Esophagus squamous epithelium (tissue), 5 donors: ENCODE results near the gene TTC21B. TPM values are rescaled to one million over a fixed set of nuclear protein-coding genes. Genes with fewer than 3 reads are reported as not detected.
A peak's percentile ranks its signal among the peaks of the same experiment; 100 is the strongest.

Source experiments
- DNase-seq: peaks from one replicate; lab custom pipeline; 2025; lab: John Stamatoyannopoulos, UW
- H3K27ac ChIP-seq, 4 donors: fragments of 200-600 bp; sonication (generic); one replicate each; pipeline ENCODE4 v1.5.1; 2016 to 2019; ENCODE audit warnings: mild to moderate bottlenecking in 1 of 4
- H3K27me3 ChIP-seq, 4 donors: fragments of 200-600 bp; sonication (generic); 1 replicate in 3 of 4; 2 replicates in 1 of 4; pipeline versions ENCODE4 v1.5.1 to v1.6.0; 2017 to 2021; ENCODE audit warnings: antibody characterized with exemption in 1 of 4
- H3K36me3 ChIP-seq, 3 donors: fragments of 200-600 bp; sonication (generic); one replicate each; pipeline ENCODE4 v1.5.1; 2016 to 2019
- H3K4me1 ChIP-seq, 3 donors: fragments of 200-600 bp; sonication (generic); one replicate each; pipeline ENCODE4 v1.5.1; 2017 to 2019
- H3K4me3 ChIP-seq, 4 donors: fragments of 200-600 bp; sonication (generic); 1 replicate in 3 of 4; 2 replicates in 1 of 4; pipeline ENCODE4 v1.5.1; 2016 to 2019; ENCODE audit warnings: mild to moderate bottlenecking in 2 of 4, moderate library complexity in 1 of 4
- H3K9me3 ChIP-seq, 3 donors: fragments of 200-600 bp; sonication (generic); one replicate each; pipeline ENCODE4 v1.5.1; 2016 to 2019
- CTCF ChIP-seq, 6 experiments: fragments of 450-650 bp in 4 of 6; fragments of 200-600 bp in 2 of 6; sonication (generic) in 2 of 6; IDR thresholded peaks; one replicate each; pipeline ENCODE4 v1.5.1; 2016 to 2019; ENCODE audit warnings: antibody characterized with exemption in 6 of 6, mild to moderate bottlenecking in 4 of 6, moderate library complexity in 4 of 6
- POLR2A ChIP-seq, 4 donors: fragments of 450-650 bp; IDR thresholded peaks; one replicate each; pipeline ENCODE4 v1.6.1; 2017; ENCODE audit warnings: antibody characterized with exemption in 4 of 4, mild to moderate bottlenecking in 4 of 4, moderate library complexity in 3 of 4
- WGBS, 2 donors: methylation state at CpG; one replicate each; pipeline ENCODE4 v1.1.5; 2018; 5-methylcytosine and 5-hydroxymethylcytosine counted together
- intact Hi-C: fragments of 100-400 bp; cut with DNase I; formaldehyde crosslinking; loops from one replicate; pipeline ENCODE4 v1.15.0; 2022
- total RNA-seq, 4 donors: library from RNA; depleted of rRNA; stranded (reverse); fragments of >200 nt; gene quantifications; one replicate each; pipeline ENCODE4 v1.1.0, GENCODE V29; 2016
- donor health status: DM: yes; HTN: yes; CAD: no.

The TTC21B gene
- total RNA-seq, 4 donors from 2014 or later = 4.3 to 22.3 (median 10.8) TPM

DNA sequence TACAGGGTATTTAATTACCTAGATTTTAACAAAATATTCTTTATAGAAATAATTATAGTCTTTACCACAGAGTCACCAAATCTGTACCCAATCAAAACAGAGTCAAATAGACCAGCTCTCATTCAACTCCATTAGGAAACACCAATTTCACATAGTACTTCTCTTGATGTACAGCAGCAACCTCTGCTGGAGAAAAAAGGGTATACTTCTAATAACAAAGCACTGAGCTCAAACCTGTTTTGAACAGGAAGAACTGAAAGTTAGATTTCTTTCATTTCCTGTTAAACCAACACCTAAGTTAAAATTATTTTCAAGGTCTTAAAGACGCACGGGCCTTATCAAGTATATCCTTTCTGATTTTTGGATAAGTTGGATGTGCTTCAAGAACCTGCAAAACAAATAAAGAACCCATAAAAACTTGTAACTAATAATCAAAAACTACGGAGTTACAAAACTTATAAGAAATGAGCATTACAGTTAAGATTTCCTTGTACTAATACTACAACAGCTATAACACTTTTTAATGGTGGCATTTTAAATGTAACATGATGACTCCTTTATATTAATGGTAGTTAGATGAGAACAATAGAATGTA, 79.0 kb downstream of the TTC21B start:
- Histone ChIP-seq H3K27me3 (no peaks in the 10 kb centered on the region), H3K27ac (no peak overlapping the region), H3K36me3 (peaks cover 0 to 34% (median 0%) of the 10 kb centered on the region in 3 donors), H3K4me1 (peaks cover 0 to 6% (median 0%) of the 10 kb centered on the region in 3 donors), H3K4me3 (no peak overlapping the region), H3K9me3 (no peaks in the 10 kb centered on the region)
- DNase-seq = no peak
- intact Hi-C loops = loop anchor here (10.0 kb wide), 1 partner anchor 470 kb away; no protein-coding TSS in a partner anchor
- TF ChIP-seq CTCF (IDR thresholded peaks at IDR 0.05) (peak; percentile 44 to 84 (median 68)), POLR2A (IDR thresholded peaks at IDR 0.05) (no peak)
- 41 to 44% methylated on average over 3 of the region's 3 CpGs for WGBS, 2 donors

DNA sequence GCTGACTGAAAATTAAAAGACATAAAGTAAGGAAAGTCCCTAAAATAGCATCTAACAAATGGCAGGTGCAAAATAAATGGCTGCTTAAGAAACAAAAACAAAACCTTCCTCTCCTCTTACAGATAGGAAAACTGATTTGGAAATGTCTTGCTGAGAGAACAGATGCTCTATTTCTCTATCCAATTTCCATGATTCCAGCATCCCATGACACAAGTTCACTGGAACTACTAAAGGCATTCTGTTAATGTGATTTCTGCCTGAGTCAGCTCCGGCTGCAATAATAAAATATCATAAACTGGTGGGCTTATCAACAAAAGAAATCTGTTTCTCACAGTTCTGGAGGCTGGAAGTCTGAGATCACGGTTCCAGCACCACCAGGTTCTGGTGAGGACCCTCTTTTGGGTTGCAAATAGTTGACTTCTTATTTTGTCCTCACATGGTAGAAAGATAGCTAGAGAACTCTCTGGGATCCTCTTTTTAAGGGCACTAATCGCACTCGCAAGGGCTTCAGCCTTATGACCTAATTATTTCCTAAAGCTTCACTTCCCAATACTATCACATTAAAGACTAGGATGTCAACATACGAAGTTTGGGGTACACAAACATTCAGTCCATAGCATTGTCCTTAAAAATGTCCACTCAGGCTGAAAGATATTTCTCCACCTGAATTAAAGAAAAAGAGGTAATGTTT, 81.3 kb downstream of the TTC21B start:
- Histone ChIP-seq H3K4me3 (no peak overlapping the region), H3K4me1 (no peaks in the 10 kb centered on the region), H3K27ac (no peak overlapping the region), H3K9me3 (no peaks in the 10 kb centered on the region), H3K27me3 (no peaks in the 10 kb centered on the region), H3K36me3 (peaks cover 0 to 27% (median 0%) of the 10 kb centered on the region in 3 donors)
- intact Hi-C loops = loop anchor here (10.0 kb wide), 1 partner anchor 467 kb away; no protein-coding TSS in a partner anchor
- 93% methylated on average over 5 of the region's 5 CpGs for WGBS, 2 donors
- no peak for TF ChIP-seq CTCF (IDR thresholded peaks at IDR 0.05)
- no peak for TF ChIP-seq POLR2A (IDR thresholded peaks at IDR 0.05)
- DNase-seq = no peak

DNA sequence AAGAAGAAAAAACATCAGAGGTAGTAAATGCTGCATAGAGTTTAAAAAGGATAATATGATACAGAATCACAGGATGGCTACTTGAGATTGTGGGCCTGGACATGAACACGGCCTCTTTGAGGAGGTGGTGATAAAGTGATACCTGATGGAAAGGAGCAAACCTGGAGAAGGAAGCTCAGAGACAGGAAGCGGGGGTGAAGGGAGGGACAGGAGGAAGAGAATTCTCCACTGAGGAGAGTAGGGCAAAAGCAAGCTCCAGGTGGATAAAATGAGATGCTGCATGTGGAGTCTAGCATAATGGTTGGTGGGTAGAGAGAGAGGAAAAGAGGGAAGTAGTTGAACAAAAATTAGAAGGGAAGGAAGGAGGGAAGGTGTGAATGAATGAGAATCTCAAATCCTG, 82.6 kb downstream of the TTC21B start:
- H3K4me1 ChIP-seq = no peaks in the 10 kb centered on the region
- peaks cover 0 to 22% (median 0%) of the 10 kb centered on the region in 3 donors for H3K36me3 ChIP-seq
- no peaks in the 10 kb centered on the region for H3K9me3 ChIP-seq
- H3K4me3 ChIP-seq = no peak overlapping the region
- 93 to 97% methylated on average over 2 of the region's 2 CpGs for whole genome bisulfite sequencing, 2 donors
- DNase-seq = no peak
- intact Hi-C loops = loop anchor here (10.0 kb wide), 1 partner anchor 466 kb away; no protein-coding TSS in a partner anchor
- H3K27me3 ChIP-seq = no peaks in the 10 kb centered on the region
- no peak for TF ChIP-seq POLR2A (IDR thresholded peaks at IDR 0.05)
- no peak for TF ChIP-seq CTCF (IDR thresholded peaks at IDR 0.05)
- no peak overlapping the region for H3K27ac ChIP-seq

- no peaks in the 10 kb centered on the region for H3K27me3 ChIP-seq
- peaks cover 0 to 22% (median 0%) of the 10 kb centered on the region in 3 donors for H3K36me3 ChIP-seq
- H3K4me3 ChIP-seq = no peak overlapping the region
- intact Hi-C loops = loop anchor here (10.0 kb wide), 1 partner anchor 466 kb away; no protein-coding TSS in a partner anchor
- TF ChIP-seq POLR2A (IDR thresholded peaks at IDR 0.05) = no peak
- TF ChIP-seq CTCF (IDR thresholded peaks at IDR 0.05) = no peak
- no peaks in the 10 kb centered on the region for H3K4me1 ChIP-seq
- 90 to 95% methylated on average over 6 of the region's 6 CpGs for WGBS, 2 donors
- DNase-seq = no peak
- no peak overlapping the region for H3K27ac ChIP-seq
- no peaks in the 10 kb centered on the region for H3K9me3 ChIP-seq
Measured at GRCh38 chr2:165870346-165870745, 83.2 kb downstream of the TTC21B start.

- Histone ChIP-seq H3K27ac (no peak overlapping the region), H3K4me3 (no peak overlapping the region), H3K36me3 (peaks cover 0 to 20% (median 0%) of the 10 kb centered on the region in 3 donors), H3K9me3 (no peaks in the 10 kb centered on the region), H3K4me1 (no peaks in the 10 kb centered on the region), H3K27me3 (no peaks in the 10 kb centered on the region)
- TF ChIP-seq CTCF (IDR thresholded peaks at IDR 0.05) (no peak), POLR2A (IDR thresholded peaks at IDR 0.05) (no peak)
- no peak for DNase-seq
- intact Hi-C loops = no loop called here
- WGBS, 2 donors = 65% methylated on average over 4 of the region's 4 CpGs
Measured at GRCh38 chr2:165868211-165868610, 85.4 kb downstream of the TTC21B start.
